Erythroblast (primary cell): ENCODE results near the gene TARDBP.

Experiments used
- GATA1 ChIP-seq: IDR thresholded peaks from 2 replicates; pipeline ENCODE4 v1.6.1; 2011; ENCODE audit warnings: low read depth, mild to moderate bottlenecking, control low read depth, low read length, moderate library complexity
- POLR2A ChIP-seq: IDR thresholded peaks from 2 replicates; pipeline ENCODE4 v1.6.1; 2011; ENCODE audit warnings: mild to moderate bottlenecking, low read length

GRCh38 chr1:10975567-10976326 is 36.7 kb upstream of the TARDBP start:
- TF ChIP-seq POLR2A = no peak
- TF ChIP-seq GATA1 = no peak
